ENCODE measurements around the gene HOXA5.

DNA sequence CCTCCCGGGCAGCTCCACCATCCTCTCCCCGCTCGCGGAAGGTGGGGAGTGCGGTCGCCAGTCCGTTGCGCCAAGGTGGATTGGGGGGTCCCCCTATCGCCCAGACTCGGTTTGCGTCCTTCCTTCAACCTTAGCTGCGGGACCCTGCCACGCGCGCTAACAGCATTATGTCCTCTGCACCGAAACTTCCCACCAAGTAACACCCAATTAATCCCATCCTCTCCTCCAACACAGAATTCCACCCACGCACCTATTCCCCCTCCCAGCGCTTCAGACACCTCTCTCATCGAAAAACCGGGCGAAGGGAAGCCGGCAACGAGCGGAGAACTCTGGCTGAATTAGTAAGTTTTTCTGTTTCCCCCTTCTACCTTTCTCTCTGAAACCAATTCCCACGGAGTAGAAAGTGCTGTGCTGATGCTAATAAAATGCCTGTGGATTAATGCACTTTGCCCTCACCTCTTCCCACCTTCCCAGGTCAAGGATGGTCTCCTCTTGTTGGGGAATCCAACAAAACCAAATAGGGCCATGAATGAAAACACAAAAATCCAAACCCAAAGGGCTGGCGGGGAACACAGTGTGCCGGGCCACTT, 8.0 kb upstream of the HOXA5 start:
- TF ChIP-seq, protein P1, sequence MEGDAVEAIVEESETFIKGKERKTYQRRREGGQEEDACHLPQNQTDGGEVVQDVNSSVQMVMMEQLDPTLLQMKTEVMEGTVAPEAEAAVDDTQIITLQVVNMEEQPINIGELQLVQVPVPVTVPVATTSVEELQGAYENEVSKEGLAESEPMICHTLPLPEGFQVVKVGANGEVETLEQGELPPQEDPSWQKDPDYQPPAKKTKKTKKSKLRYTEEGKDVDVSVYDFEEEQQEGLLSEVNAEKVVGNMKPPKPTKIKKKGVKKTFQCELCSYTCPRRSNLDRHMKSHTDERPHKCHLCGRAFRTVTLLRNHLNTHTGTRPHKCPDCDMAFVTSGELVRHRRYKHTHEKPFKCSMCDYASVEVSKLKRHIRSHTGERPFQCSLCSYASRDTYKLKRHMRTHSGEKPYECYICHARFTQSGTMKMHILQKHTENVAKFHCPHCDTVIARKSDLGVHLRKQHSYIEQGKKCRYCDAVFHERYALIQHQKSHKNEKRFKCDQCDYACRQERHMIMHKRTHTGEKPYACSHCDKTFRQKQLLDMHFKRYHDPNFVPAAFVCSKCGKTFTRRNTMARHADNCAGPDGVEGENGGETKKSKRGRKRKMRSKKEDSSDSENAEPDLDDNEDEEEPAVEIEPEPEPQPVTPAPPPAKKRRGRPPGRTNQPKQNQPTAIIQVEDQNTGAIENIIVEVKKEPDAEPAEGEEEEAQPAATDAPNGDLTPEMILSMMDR (IDR thresholded peaks at IDR 0.05; ENCODE audit: low read length), result no peak
- TF ChIP-seq EZH2 (optimal IDR thresholded peaks at IDR 0.05; ENCODE audit: low read depth, low read length), result no peak
- no peak for TF ChIP-seq EZH2phosphoT487 (IDR thresholded peaks at IDR 0.05; ENCODE audit: low read length)

Data from MM.1S (cell line).